Mammary epithelial cell (primary cell): ENCODE data around the gene BRPF1.

ENCODE experiments used
- CTCF ChIP-seq, 2 donors: IDR thresholded peaks in 1 of 2; conservative IDR thresholded peaks in 1 of 2; 2 replicates each; pipeline ENCODE4 v1.5.1; 2011 to 2012; ENCODE audit warnings: inconsistent platforms in 2 of 2, low read length in 2 of 2, mild to moderate bottlenecking in 2 of 2, control low read depth in 1 of 2, low read depth in 1 of 2; ENCODE audit not compliant: insufficient read depth in 1 of 2; ENCODE audit errors: extremely low read depth in 1 of 2
- EZH2 ChIP-seq: IDR thresholded peaks from 2 replicates; pipeline ENCODE4 v1.6.1; 2012; ENCODE audit warnings: low read length, inconsistent platforms, borderline replicate concordance

GRCh38 chr3:9691636-9692035 lies 39.9 kb upstream of the BRPF1 start:
- TF ChIP-seq CTCF (conservative IDR thresholded peaks at IDR 0.05 in 1 of 2, IDR thresholded peaks at IDR 0.05 in 1 of 2; ENCODE audit: extremely low read depth in 1 of 2, insufficient read depth in 1 of 2, low read depth in 1 of 2, low read length in 2 of 2) (no peak), EZH2 (no peak)
